LoVo (cell line): ENCODE data around the gene RBMS2.
"Not testable (repeated sequence)": the region's sequence is repeated elsewhere in the genome, so short reads cannot be mapped to it uniquely, and the experiment has no call there.

Experiments
- DNase-seq: peaks from one replicate; pipeline ENCODE4 v3.0.0-alpha.2; 2016; ENCODE audit warnings: low spot score

Gene RBMS2, protein sequence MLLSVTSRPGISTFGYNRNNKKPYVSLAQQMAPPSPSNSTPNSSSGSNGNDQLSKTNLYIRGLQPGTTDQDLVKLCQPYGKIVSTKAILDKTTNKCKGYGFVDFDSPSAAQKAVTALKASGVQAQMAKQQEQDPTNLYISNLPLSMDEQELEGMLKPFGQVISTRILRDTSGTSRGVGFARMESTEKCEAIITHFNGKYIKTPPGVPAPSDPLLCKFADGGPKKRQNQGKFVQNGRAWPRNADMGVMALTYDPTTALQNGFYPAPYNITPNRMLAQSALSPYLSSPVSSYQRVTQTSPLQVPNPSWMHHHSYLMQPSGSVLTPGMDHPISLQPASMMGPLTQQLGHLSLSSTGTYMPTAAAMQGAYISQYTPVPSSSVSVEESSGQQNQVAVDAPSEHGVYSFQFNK

GRCh38 chr12:56521590-56522371, at the start of gene RBMS2:
TSS of gene RBMS2 (plus strand) at chr12:56521820. CDS start at chr12:56522024, 204 bp downstream.
- DNase-seq, result peak; percentile 87

DNA sequence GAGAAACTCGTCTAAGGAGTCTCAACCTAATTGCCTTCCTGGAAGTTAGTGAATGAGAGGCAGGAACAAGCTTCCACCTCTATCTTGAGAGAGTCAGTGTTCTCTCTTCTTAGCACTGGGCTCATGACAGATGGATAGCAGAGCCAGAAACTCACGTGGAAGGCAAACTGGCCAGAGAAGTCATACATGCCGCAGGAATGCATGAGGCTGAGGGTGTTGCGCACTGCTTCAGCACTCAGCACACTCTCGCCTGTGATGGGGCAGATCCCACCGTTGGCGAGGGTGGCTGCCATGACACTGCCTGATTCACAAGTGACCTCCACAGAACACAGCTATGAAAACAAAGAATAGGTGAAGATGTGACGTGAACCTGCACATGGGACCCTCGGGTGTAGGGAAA, 47.2 kb upstream of the RBMS2 start:
- no peak for DNase-seq

GRCh38 chr12:56476143-56476542, 45.5 kb upstream of the RBMS2 start:
- no peak for DNase-seq

DNA sequence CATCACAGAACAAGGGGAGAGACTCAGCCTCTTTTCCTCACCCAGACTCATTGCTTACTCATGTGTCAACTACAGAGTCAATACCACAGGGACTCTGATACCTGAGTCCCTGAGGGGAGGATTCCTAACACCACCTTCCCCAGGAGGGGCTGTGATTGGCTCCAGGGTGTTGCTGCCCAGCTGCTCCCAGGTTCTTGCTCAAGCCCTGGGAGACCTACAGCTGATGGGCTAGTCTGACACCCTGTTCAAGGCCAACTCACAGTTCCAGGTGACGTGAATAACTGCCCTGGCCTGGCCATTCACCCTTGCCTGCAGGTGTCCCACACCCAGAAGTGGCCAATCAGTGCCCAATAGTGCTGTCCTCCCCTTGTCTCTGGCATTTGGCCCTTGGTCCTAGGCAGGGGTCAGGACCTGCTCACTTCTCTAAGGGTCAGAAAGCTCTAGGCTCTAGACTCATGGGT, 44.6 kb upstream of the RBMS2 start:
- DNase-seq, result no peak

DNA sequence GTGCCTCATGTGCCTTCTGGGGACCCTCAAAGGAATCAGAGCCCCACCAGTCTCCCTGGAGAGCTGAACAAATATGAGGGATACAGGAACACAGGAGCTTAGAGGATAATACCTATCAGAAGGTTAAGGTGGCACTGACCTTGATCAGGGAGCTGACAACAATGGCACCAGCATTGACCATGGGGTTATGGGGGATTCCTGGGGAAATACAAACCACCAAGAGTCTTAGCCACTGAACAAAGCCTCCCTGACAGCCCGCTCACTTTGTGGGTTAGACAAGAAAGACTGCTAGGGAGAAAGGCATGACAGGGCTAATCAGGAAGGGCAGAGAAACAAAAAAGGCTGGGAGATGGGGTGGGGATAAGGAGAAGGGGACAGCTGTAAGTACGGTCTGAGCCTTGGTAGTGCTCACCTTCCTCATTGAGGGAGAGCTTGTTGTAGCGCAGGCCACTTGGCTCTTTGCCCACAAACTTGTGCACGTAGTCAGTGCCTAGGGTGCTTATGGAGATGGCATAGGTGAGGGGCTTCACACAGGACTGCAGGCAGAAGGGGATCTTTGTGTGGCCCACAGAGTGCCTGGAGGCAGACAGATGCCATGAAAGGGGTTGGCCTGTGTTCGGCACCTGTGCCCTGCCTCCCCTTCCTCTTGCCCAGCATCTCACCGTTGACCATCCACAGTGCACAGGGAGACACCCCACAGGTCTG, 43.9 kb upstream of the RBMS2 start:
- DNase-seq, result no peak

DNA sequence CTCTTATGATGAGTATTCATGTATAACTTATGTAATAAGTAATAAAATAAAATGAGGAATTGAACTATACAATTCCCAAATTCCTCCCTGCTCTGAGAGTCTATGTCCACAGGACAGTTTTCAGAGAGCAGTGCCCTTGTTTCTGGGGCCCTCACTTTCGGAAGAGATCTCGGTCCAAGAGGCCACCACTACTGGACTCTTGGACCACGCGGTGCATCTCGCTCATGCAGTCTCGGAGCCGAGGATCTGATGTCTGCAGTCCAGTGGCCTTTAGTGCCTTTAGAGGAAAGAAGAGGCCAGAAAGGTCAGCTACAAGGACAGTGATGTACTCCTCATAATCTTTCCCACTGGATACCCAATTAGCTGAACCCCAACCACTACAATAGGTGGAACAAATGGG, 42.0 kb upstream of the RBMS2 start:
- no peak for DNase-seq

GRCh38 chr12:56484566-56484965, 37.1 kb upstream of the RBMS2 start:
- no peak for DNase-seq

DNA sequence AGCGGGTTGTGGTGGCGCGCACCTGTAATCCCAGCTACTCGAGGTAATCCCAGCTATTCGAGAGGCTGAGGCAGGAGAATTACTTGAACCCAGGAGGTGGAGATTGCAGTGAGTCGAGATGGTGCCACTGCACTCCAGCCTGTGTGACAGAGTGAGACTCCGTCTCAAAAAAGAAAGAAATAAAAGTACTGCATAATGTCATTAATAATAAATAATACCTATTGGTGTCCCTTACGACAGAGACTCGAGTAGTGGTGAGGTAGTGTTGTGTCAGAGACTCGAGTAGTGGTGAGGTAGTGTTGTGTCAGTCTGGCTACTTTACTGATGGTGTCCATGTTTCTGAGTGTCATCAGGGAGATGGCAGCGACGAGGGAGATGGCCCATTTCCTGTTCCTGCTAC, 34.9 kb upstream of the RBMS2 start:
- DNase-seq, result no peak

DNA sequence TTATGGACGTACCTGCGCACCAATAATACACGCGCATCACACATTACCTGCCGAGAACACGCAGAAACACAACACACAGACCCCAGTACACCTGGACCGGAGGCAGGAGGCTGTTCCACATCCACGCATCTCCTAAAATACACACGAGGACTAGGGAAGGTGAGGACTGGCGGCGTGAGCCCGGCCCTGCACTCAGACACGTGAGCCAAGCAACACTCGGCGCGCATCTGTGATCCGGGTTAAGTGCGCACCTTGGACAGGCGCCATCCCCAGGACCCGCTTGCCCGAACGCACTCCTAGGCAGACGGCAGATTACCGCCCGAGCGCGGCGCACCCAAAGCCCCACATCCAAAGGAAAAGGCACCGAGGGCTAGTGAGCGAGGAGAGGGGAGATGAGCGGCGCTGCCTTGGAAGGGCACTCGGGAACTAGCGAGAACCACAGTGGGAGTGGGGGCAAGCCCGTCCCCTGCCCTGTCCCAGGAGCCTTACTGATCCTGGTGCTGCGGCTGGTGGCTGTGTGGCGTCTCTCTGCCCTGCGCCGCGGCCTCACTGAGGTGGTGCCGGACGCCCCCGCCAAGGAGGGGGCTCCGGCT, 34.1 kb upstream of the RBMS2 start:
- DNase-seq, result peak; percentile 73

GRCh38 chr12:56488041-56488955, 33.3 kb upstream of the RBMS2 start, which contains the start of gene GLS2:
TSS of gene GLS2 (minus strand) at chr12:56488161. CDS start at chr12:56488118, 43 bp downstream.
- DNase-seq, result peak; percentile 87

DNA sequence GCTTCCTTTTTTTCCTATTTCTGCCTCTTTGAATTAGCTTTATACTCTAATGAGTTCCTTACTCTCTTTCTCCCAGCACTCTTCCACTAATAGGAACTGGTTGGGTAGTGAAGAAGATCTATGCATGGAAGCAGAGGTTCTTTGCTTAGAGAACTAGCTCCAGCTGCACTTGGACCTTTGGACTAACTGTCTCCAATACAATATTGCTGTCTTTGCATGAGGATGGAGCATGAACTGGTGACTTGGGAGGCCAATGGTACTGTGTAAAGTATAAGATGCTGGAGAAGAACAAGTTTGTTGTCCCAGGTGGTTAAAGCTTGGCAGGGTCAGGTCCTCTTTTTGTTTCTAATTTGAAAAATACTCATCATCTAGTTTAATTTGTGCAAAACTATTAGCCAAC, 31.3 kb upstream of the RBMS2 start:
- no peak for DNase-seq

DNA sequence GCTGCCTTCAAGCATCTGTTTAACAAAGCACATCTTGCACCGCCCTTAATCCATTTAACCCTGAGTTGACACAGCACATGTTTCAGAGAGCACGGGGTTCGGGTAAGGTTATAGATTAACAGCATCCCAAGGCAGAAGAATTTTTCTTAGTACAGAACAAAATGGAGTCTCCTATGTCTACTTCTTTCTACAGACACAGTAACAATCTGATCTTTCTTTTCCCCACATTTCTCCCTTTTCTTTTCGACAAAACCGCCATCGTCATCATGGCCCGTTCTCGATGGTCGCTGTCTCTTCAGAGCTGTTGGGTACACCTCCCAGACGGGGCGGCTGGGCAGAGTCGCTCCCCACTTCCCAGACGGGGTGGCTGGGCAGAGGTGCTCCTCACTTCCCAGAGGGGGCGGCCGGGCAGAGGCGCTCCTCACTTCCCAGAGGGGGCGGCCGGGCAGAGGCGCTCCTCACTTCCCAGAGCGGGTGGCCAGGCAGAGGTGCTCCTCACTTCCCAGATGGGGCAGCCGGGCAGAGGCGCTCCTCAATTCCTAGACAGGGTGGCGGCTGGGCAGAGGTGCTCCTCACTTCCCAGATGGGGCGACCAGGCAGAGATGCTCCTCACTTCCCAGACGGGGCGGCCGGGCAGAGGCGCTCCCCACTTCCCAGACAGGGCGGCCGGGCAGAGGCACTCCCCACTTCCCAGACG, 28.1 kb upstream of the RBMS2 start:
- DNase-seq, result not testable (repeated sequence)

GRCh38 chr12:56494106-56494415, 27.6 kb upstream of the RBMS2 start:
- DNase-seq, result not testable (repeated sequence)

GRCh38 chr12:56494481-56494880, 27.1 kb upstream of the RBMS2 start:
- not testable (repeated sequence) for DNase-seq

- DNase-seq, result not testable (repeated sequence)
Measured at GRCh38 chr12:56496704-56497103, 24.9 kb upstream of the RBMS2 start.

GRCh38 chr12:56498126-56498902, 23.3 kb upstream of the RBMS2 start:
- not testable (repeated sequence) for DNase-seq

DNA sequence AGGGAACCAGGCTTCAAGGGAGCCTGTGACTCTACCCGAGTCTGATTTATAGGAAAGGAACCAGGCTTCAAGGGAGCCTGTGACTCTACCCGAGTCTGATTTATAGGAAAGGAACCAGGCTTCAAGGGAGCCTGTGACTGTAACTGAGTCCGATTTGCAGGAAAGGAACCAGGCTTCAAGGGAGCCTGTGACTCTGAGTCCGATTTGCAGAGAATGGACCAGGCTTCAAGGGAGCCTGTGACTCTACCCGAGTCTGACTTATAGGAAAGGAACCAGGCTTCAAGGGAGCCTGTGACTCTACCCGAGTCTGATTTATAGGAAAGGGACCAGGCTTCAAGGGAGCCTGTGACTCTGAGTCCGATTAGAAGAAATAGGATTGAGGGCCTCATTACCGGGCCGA, 22.2 kb upstream of the RBMS2 start:
- not testable (repeated sequence) for DNase-seq

DNA sequence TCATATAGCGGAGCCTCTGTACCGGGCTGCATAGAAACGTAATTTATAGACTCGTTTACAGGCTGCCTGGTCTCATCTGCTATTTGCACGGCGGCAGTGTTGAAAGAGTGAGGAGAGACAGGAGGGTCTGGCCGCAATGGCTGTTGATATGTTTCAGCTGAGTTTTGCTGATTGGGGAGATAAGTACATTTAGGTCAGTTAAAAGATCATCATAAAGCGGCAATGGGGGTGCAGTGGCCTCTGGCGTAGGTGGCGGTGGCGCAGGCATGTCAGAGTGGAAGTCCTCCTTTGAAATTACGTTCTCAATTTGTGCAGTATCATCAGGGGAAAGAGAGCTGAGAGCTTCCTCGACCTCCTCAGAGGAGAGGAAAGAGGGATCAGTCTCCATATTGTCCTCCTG, 21.7 kb upstream of the RBMS2 start:
- DNase-seq, result not testable (repeated sequence)

DNA sequence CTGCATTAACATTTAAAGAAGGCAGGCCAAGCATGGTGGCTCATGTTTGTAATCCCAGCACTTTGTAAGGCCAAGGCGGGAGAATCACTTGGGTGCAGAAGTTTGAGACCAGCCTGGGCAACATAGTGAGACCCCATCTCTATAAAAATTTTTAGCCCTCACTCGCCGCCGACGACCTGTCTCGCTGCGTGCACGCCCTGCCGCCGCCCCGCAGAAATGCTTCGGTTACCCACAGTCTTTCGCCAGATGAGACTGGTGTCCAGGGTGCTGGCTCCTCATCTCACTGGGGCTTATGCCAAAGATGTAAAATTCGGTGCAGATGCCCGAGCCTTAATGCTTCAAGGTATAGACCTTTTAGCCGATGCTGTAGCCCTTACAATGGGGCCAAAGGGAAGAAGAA, 10.8 kb upstream of the RBMS2 start:
- no peak for DNase-seq

DNA sequence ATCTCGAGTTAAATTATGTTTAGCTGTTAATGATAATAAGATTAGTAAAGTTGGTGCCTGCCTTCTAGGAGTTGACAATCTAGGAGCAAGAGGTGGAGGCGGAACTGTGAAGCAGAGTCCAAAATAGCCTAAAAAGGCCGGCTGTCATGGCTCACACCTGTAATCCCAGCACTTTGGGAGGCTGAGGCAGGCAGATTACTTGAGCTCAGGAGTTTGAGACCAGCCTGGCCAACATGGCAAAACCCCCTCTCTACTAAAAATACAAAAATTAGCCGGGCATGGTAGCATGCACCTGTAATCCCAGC, 7.7 kb upstream of the RBMS2 start:
- DNase-seq, result not testable (repeated sequence)
